Stimulated activated naive CD8-positive, alpha-beta T cell treated with anti-CD3 and anti-CD28 coated beads, Interleukin-15, amount 100 ng/mL, for 72 hours (primary cell): ENCODE measurements around the gene GIMAP1.
A peak's percentile ranks its signal among the peaks of the same experiment; 100 is the strongest.
"Not testable (repeated sequence)": the region's sequence is repeated elsewhere in the genome, so short reads cannot be mapped to it uniquely, and the experiment has no call there.

Experiments used
- ATAC-seq: fragments of 150-1000 bp; cut with Tn5 transposase; 2 replicates; pipeline ENCODE4 v1.10.0; 2021; ENCODE audit warnings: mild to moderate bottlenecking, moderate library complexity
- DNase-seq, 2 donors: peaks; one replicate each; pipeline ENCODE4 v3.0.0; 2021 to 2022
- H3K27ac Mint-ChIP-seq, 2 donors: one replicate each; pipeline ENCODE4 v1.8.0; 2022; ENCODE audit warnings: mild to moderate bottlenecking in 2 of 2, mixed read lengths in 2 of 2, moderate library complexity in 2 of 2
- H3K27me3 Mint-ChIP-seq: one replicate; pipeline ENCODE4 v1.8.0; 2022; ENCODE audit warnings: mixed read lengths
- H3K4me1 Mint-ChIP-seq: one replicate; pipeline ENCODE4 v1.8.0; 2022; ENCODE audit warnings: mild to moderate bottlenecking, mixed read lengths
- H3K4me3 Mint-ChIP-seq, 2 donors: one replicate each; pipeline ENCODE4 v1.8.0; 2022; ENCODE audit warnings: mild to moderate bottlenecking in 2 of 2, mixed read lengths in 2 of 2, moderate library complexity in 1 of 2
- H3K9me3 Mint-ChIP-seq, 2 donors: one replicate each; pipeline ENCODE4 v1.8.0; 2022; ENCODE audit warnings: mixed read lengths in 2 of 2

GIMAP1 gene

GRCh38 chr7:150716368-150716767 is at the start of gene GIMAP1:
TSS of gene GIMAP1 (plus strand) at chr7:150716613. CDS start at chr7:150719048, 2,435 bp downstream.
- no peaks in the 10 kb centered on the region for H3K27me3 Mint-ChIP-seq
- peaks cover 15 to 18% of the 10 kb centered on the region in 2 donors for H3K9me3 Mint-ChIP-seq
- peak within 1 kb of the TSS; percentile 89 to 97 for H3K27ac Mint-ChIP-seq
- peak within 1 kb of the TSS; percentile 82 to 92 for H3K4me3 Mint-ChIP-seq
- H3K4me1 Mint-ChIP-seq: peaks cover 64% of the 10 kb centered on the region
- peak; percentile 34 to 57 for DNase-seq
- peak; percentile 87 for ATAC-seq

GRCh38 chr7:150668472-150668911 is 47.9 kb upstream of the GIMAP1 start:
- Mint-ChIP-seq H3K27ac (peak overlapping the region; percentile 96 to 99), H3K27me3 (no peaks in the 10 kb centered on the region), H3K4me1 (peaks cover 82% of the 10 kb centered on the region), H3K9me3 (peaks cover 16 to 21% of the 10 kb centered on the region in 2 donors), H3K4me3 (peak overlapping the region; percentile 2 to 71)
- DNase-seq: peak; percentile 67 to 85
- peak; percentile 86 for ATAC-seq

- no peak for ATAC-seq
- no peak for DNase-seq
- peaks cover 77% of the 10 kb centered on the region for H3K4me1 Mint-ChIP-seq
- H3K9me3 Mint-ChIP-seq: peaks cover 15 to 21% of the 10 kb centered on the region in 2 donors
- H3K27ac Mint-ChIP-seq: peak overlapping the region in 1 of 2 donors; percentile 87
- H3K4me3 Mint-ChIP-seq: peak overlapping the region in 1 of 2 donors; percentile 71
- no peaks in the 10 kb centered on the region for H3K27me3 Mint-ChIP-seq
Measured at GRCh38 chr7:150668977-150669376, 47.4 kb upstream of the GIMAP1 start.

GRCh38 chr7:150671798-150672585 is 44.4 kb upstream of the GIMAP1 start:
- Mint-ChIP-seq H3K4me1 (peaks cover 71% of the 10 kb centered on the region), H3K9me3 (peaks cover 12 to 21% of the 10 kb centered on the region in 2 donors)
- not testable (repeated sequence) for ATAC-seq, H3K27me3 Mint-ChIP-seq, H3K27ac Mint-ChIP-seq, H3K4me3 Mint-ChIP-seq, DNase-seq

- Mint-ChIP-seq H3K27me3 (no peaks in the 10 kb centered on the region), H3K4me1 (peaks cover 73% of the 10 kb centered on the region), H3K9me3 (peaks cover 10 to 38% of the 10 kb centered on the region in 2 donors), H3K4me3 (peak overlapping the region; percentile 8 to 17), H3K27ac (peak overlapping the region in 1 of 2 donors; percentile 4)
- ATAC-seq (no peak), DNase-seq (no peak)
Measured at GRCh38 chr7:150675714-150676113, 40.7 kb upstream of the GIMAP1 start.

GRCh38 chr7:150676276-150676675 is 40.1 kb upstream of the GIMAP1 start:
- H3K4me3 Mint-ChIP-seq: peak overlapping the region; percentile 78 to 82
- DNase-seq, H3K27me3 Mint-ChIP-seq, ATAC-seq: not testable (repeated sequence)
- H3K27ac Mint-ChIP-seq: peak overlapping the region; percentile 43 to 75
- peaks cover 13 to 43% of the 10 kb centered on the region in 2 donors for H3K9me3 Mint-ChIP-seq
- peaks cover 73% of the 10 kb centered on the region for H3K4me1 Mint-ChIP-seq

- ATAC-seq: peak; percentile 33
- DNase-seq, H3K27me3 Mint-ChIP-seq: not testable (repeated sequence)
Measured at GRCh38 chr7:150676854-150677253, 39.6 kb upstream of the GIMAP1 start.

GRCh38 chr7:150678601-150679000 is 37.8 kb upstream of the GIMAP1 start:
- H3K27me3 Mint-ChIP-seq, DNase-seq, ATAC-seq: not testable (repeated sequence)
- H3K4me1 Mint-ChIP-seq: peaks cover 74% of the 10 kb centered on the region
- peak overlapping the region; percentile 53 to 78 for H3K4me3 Mint-ChIP-seq
- peak overlapping the region; percentile 2 to 67 for H3K27ac Mint-ChIP-seq
- peaks cover 26 to 49% of the 10 kb centered on the region in 2 donors for H3K9me3 Mint-ChIP-seq

More at GRCh38 chr7:150676854-150677253, 39.6 kb upstream of the GIMAP1 start:
- peak overlapping the region; percentile 43 to 75 for H3K27ac Mint-ChIP-seq
- peaks cover 13 to 48% of the 10 kb centered on the region in 2 donors for H3K9me3 Mint-ChIP-seq
- peaks cover 73% of the 10 kb centered on the region for H3K4me1 Mint-ChIP-seq
- H3K4me3 Mint-ChIP-seq: peak overlapping the region; percentile 78 to 82

- peaks cover 84% of the 10 kb centered on the region for H3K4me1 Mint-ChIP-seq
- peak overlapping the region in 1 of 2 donors; percentile 33 for H3K4me3 Mint-ChIP-seq
- not testable (repeated sequence) for H3K27ac Mint-ChIP-seq, ATAC-seq, DNase-seq, H3K27me3 Mint-ChIP-seq
- peaks cover 26 to 49% of the 10 kb centered on the region in 2 donors for H3K9me3 Mint-ChIP-seq
Measured at GRCh38 chr7:150680364-150680763, 36.0 kb upstream of the GIMAP1 start.

GRCh38 chr7:150685219-150686029 is 31.0 kb upstream of the GIMAP1 start, which contains the start of gene GIMAP2:
TSS of gene GIMAP2 (plus strand) at chr7:150685706. CDS start at chr7:150687060, 1,354 bp downstream.
- ATAC-seq (peak; percentile 86), DNase-seq (no peak)
- Mint-ChIP-seq H3K27me3 (no peaks in the 10 kb centered on the region), H3K4me3 (peak within 1 kb of the TSS; percentile 83 to 99), H3K4me1 (peaks cover 76% of the 10 kb centered on the region), H3K27ac (peak within 1 kb of the TSS; percentile 83 to 98), H3K9me3 (peaks cover 38 to 48% of the 10 kb centered on the region in 2 donors)

- Mint-ChIP-seq H3K4me3 (peak overlapping the region; percentile 83 to 99), H3K27ac (peak overlapping the region; percentile 83 to 98), H3K4me1 (peaks cover 69% of the 10 kb centered on the region), H3K9me3 (peaks cover 38 to 47% of the 10 kb centered on the region in 2 donors), H3K27me3 (no peaks in the 10 kb centered on the region)
- DNase-seq: no peak
- peak; percentile 53 for ATAC-seq
Measured at GRCh38 chr7:150686030-150686631, 30.3 kb upstream of the GIMAP1 start.

- Mint-ChIP-seq H3K4me3 (peak overlapping the region; percentile 64 to 99), H3K27ac (peak overlapping the region; percentile 85 to 94), H3K4me1 (peaks cover 51% of the 10 kb centered on the region), H3K27me3 (no peaks in the 10 kb centered on the region), H3K9me3 (peaks cover 36 to 47% of the 10 kb centered on the region in 2 donors)
- DNase-seq: no peak
- no peak for ATAC-seq
Measured at GRCh38 chr7:150688630-150689029, 27.8 kb upstream of the GIMAP1 start.

- no peak overlapping the region for H3K4me3 Mint-ChIP-seq
- peaks cover 64 to 72% of the 10 kb centered on the region in 2 donors for H3K9me3 Mint-ChIP-seq
- ATAC-seq: peak; percentile 37
- no peaks in the 10 kb centered on the region for H3K4me1 Mint-ChIP-seq
- H3K27ac Mint-ChIP-seq: no peak overlapping the region
- no peaks in the 10 kb centered on the region for H3K27me3 Mint-ChIP-seq
- DNase-seq: no peak
Measured at GRCh38 chr7:150695654-150696053, 20.8 kb upstream of the GIMAP1 start.

- Mint-ChIP-seq H3K4me3 (no peak overlapping the region), H3K27ac (peak overlapping the region in 1 of 2 donors; percentile 10), H3K27me3 (no peaks in the 10 kb centered on the region), H3K4me1 (no peaks in the 10 kb centered on the region), H3K9me3 (peaks cover 63 to 83% of the 10 kb centered on the region in 2 donors)
- DNase-seq (no peak), ATAC-seq (no peak)
Measured at GRCh38 chr7:150703209-150703608, 13.2 kb upstream of the GIMAP1 start.

GRCh38 chr7:150715293-150715692 is 1.1 kb upstream of the GIMAP1 start:
- peak overlapping the region; percentile 89 to 97 for H3K27ac Mint-ChIP-seq
- DNase-seq (no peak), ATAC-seq (peak; percentile 60)
- H3K9me3 Mint-ChIP-seq: peaks cover 15 to 18% of the 10 kb centered on the region in 2 donors
- H3K4me1 Mint-ChIP-seq: peaks cover 53% of the 10 kb centered on the region
- peak overlapping the region; percentile 82 to 92 for H3K4me3 Mint-ChIP-seq
- no peaks in the 10 kb centered on the region for H3K27me3 Mint-ChIP-seq
